Stimulated activated CD4-positive, alpha-beta T cell treated with anti-CD3 and anti-CD28 coated beads, Interleukin-15, amount 100 ng/mL, for 1 hour (primary cell): ENCODE data around the gene CHD3.

Experiments used
- DNase-seq, 2 donors: peaks; one replicate each; pipeline ENCODE4 v3.0.0-alpha.2; 2020; ENCODE audit warnings: low read depth in 1 of 2, low spot score in 1 of 2

The CHD3 gene

DNA sequence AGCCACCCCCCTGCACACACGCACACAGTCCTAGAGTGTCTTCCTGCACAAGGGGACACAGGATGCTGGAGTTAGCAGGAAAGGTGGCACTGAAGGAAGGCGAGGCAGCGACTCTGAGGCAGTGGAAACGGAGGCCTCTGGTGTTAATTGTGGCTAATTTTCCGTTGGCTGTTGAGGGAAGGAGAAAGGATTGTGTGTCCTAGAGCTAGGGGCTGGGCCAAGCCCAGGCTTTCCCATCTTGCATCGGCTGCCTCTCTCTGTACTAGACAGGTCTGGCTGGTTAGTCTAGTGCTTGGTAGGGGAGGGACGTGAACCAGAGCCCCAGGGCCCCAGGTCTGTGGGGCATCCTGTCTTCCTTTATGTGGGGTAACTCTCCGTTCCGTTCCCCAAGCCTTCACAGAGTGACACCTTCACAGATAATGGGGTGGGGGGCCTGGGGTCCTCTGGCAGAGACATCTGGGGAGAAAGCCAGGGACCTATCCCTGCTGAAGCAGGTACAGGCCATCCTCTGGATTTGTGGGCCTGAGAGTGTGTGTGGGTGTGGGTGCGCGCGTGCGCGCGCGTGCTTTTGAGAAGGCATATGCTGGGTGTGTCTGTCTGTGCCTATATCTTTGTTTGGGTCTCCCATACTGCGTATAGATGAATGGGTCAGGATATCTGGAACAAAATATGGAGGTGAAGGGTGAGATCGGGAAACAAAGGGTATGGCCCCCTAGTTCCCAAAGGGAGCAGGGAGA lies at the start of gene CHD3:
Gene CHD3 (plus strand): TSS at position 606 of the 737 bp plus-strand sequence. CDS start 212 bp downstream, outside the sequence.
- peak; percentile 21 to 50 for DNase-seq

DNA sequence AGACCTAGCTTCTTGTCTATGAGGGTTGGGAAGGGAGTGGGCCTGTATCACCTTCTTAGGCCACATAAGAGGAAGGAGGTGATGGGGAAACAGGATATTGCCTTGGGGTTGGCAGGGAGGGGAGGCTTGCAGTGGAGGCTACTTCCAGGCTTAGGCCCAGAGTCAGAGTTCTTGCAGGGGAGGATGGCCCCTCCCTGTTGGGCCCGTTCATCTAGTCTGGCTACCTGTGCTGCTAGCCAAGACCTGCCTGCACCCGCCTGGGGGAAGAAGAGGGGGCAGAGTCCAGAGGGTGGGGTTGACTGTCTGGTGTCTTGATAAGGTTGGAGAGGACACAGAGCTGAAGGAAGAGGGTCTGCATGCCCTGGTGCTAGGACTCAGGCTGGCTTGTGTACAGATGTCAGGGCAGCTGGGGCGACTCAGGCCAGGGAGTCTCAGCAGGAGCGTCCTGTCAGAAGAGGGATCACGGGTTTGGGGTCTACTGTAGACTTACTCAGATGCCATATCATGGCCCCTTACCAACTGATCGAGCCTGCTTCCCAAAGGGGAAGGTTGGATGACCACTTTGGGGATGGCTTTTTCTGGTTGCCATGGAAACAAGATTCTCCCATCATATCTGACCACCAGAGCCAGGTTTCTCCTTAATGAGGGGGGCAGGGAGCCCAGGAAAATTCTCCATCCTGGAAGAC lies 49.3 kb upstream of the CHD3 start:
- no peak for DNase-seq

DNA sequence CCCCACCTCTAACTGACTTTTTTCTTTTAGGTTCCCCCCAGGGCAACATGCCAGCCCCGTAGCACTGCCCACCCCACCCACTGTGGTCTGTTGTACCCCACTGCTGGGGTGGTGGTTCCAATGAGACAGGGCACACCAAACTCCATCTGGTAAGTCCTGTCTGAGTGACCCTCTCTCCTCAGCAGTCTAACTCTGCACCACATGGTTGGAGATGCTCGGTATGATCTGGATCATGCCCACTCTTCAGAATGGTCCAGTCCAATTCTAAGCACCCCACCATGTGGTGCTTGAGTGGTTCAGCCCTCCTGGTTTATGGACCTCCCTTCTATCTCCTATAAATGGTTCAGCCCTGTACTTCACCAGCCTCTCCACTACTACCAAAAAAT lies 48.7 kb upstream of the CHD3 start:
- no peak for DNase-seq

DNA sequence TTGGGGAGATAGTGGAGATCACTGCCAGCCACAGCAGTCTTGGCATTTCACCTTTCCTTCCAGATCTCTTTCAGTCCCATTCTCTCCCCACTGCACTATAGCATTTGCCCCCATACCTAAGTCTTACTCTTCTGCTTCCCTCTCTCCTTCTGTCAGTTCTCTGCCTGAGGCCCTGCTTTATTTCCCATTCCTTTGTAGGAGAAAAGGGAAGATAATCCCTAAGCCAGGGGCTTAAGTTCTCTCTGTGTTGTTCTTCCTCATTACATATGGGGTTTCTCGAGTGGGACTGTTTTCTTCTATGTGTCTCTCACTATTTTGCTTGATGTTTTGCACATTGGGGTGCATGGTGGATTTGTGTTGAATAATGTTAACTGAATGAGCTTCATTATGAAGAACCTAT lies 48.1 kb upstream of the CHD3 start:
- no peak for DNase-seq

DNA sequence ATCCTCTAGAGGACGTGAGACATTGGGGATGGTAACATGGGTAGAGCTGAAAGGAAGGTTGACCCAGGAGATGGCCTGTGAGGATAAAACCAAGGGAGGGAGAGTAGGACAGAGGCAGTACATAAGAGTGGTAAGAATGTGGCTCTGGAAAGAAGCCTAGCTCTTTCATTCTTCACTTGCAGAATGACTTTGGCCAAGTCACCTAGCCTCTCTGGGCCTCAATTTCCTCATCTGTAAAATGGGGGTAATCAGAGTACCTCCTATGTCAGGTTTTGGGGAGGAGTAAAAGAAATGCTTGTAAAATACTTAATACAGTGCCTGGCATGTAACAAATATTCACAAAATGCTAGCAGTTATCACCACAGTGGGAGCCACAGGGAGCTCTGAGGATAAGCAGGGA lies 47.7 kb upstream of the CHD3 start:
- DNase-seq, result no peak

- peak; percentile 93 to 94 for DNase-seq
These were observed 47.1 kb upstream of the CHD3 start for GRCh38 chr17:7841396-7841914.

DNA sequence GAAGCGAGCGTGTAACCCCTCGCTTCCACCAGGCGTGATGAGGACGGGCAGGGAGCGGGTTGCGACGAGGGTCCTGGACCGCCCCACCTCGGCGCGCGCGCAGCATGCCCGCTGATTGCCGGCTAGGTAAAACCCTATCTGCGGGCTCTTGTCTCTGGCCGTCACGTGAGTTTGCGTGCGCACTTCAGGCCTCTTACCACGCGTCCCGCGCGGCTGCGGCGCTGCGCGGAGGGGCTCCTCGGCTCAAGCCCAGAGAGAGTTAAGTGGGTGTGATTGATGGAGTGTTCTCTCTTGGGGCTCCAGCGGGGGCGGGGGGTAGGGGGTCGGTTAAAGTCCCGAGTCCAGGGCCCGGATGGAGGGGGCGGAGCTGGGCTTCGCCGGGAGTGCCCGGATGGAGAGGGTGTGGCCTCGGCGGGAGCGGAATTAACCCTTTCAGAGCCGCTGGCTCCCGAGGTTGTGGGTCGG lies 46.6 kb upstream of the CHD3 start:
- DNase-seq, result peak; percentile 75

DNA sequence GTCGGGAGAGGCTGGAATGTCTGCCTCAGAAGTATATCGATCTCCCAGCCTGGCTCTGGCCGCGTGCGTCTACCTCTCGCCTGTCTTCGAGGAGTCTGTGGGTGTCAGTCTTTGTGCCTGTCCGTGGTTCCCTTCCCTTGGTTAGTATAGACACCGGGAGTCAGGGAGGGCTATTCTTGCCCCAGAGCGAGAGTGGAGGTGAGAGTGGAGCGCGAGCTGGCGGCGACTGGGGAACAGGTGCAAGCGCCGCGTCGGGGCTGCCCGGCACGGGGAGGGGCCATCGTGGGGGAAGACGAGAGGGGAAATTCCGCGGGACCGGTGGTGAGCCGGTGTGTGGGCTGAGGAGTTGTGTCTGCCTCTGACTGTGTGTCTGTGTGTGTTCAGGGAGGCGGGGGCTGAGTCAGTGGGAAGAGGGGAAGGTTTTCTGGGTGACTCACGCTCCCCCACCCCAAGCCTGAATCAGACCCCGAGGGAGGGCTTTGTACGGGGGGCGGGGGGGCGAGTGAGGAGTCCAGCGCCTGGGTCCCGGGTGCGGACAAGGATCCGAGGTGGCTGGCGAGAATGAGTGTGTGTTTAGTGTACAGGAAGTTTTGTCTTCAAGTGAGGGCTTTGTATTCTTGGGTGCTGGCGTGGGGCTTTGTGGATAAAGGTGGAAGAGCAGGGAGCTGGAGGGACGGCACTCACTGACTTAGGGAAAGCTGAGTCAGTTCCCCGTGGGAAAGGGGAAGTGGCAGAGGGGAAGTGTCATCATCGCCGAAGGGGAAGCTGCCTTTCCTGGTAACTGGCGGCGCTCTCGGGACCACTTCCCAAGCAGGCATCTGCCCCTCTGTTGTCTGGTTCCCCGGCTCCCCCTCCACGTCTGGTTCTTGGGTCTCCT lies 46.0 kb upstream of the CHD3 start:
- DNase-seq, result peak; percentile 94 to 95

GRCh38 chr17:7843257-7843535 lies 45.4 kb upstream of the CHD3 start:
- no peak for DNase-seq

- DNase-seq, result peak; percentile 91
These were observed 44.9 kb upstream of the CHD3 start for GRCh38 chr17:7843536-7844291.

GRCh38 chr17:7844292-7845154 lies 44.1 kb upstream of the CHD3 start:
- DNase-seq, result peak; percentile 58 to 68

GRCh38 chr17:7845359-7846062 lies 43.1 kb upstream of the CHD3 start:
- no peak for DNase-seq

- no peak for DNase-seq
These were observed 42.4 kb upstream of the CHD3 start for GRCh38 chr17:7846063-7846735.

DNA sequence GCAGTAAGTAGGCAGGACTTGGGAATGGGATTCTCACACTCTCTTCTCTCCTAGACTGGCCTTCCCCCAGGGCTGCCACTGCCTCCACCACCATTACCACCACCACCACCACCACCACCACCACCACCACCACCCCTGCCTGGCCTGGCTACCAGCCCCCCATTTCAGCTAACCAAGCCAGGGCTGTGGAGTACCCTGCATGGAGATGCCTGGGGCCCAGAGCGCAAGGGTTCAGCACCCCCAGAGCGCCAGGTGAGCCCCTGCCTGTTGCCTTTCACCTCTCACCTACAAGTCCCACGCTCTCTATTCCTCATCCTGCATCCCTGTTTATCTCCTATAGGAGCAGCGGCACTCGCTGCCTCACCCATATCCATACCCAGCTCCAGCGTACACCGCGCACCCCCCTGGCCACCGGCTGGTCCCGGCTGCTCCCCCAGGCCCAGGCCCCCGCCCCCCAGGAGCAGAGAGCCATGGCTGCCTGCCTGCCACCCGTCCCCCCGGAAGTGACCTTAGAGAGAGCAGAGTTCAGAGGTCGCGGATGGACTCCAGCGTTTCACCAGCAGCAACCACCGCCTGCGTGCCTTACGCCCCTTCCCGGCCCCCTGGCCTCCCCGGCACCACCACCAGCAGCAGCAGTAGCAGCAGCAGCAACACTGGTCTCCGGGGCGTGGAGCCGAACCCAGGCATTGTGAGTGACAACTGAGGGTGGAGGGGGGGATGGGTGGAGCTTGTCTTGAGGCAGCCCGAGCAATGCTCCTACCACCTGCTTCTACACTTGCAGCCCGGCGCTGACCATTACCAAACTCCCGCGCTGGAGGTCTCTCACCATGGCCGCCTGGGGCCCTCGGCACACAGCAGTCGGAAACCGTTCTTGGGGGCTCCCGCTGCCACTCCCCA lies 41.6 kb upstream of the CHD3 start:
- DNase-seq, result no peak

DNA sequence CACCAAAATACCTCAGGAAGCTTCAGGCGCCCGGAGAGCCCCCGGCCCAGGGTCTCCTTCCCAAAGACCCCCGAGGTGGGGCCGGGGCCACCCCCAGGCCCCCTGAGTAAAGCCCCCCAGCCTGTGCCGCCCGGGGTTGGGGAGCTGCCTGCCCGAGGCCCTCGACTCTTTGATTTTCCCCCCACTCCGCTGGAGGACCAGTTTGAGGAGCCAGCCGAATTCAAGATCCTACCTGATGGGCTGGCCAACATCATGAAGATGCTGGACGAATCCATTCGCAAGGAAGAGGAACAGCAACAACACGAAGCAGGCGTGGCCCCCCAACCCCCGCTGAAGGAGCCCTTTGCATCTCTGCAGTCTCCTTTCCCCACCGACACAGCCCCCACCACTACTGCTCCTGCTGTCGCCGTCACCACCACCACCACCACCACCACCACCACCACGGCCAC lies 40.4 kb upstream of the CHD3 start:
- DNase-seq, result no peak

GRCh38 chr17:7848739-7849129 lies 39.9 kb upstream of the CHD3 start:
- DNase-seq, result no peak

GRCh38 chr17:7849130-7849750 lies 39.3 kb upstream of the CHD3 start:
- no peak for DNase-seq
